ENCODE data around the gene KRTAP4-11.
"Not testable (repeated sequence)": the region's sequence is repeated elsewhere in the genome, so short reads cannot be mapped to it uniquely, and the experiment has no call there.

Gene KRTAP4-11

DNA sequence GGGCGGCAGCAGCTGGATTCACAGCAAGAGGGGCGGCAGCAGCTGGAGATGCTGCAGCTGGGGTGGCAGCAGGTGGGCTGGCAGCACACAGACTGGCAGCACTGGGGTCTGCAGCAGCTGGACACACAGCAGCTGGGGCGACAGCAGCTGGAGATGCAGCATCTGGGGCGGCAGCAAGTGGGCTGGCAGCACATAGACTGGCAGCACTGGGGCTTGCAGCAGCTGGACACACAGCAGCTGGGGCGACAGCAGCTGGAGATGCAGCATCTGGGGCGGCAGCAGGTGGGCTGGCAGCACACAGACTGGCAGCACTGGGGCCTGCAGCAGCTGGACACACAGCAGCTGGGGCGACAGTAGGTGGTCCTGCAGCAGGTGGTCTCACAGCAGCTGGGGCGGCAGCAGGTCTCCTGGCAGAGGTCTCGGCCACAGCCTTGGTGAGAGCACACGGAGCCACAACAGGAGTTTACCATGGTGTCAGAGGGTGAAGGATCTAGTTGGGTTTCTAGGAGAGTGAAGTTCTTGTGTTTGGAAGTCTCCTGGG lies at the start of gene KRTAP4-11:
KRTAP4-11 (minus strand) TSS at position 528 of the 541 bp plus-strand sequence; CDS start at position 470, 58 bp downstream.
- DNase-seq (ENCODE audit: low read depth in 2 of 2) = not testable (repeated sequence)

DNA sequence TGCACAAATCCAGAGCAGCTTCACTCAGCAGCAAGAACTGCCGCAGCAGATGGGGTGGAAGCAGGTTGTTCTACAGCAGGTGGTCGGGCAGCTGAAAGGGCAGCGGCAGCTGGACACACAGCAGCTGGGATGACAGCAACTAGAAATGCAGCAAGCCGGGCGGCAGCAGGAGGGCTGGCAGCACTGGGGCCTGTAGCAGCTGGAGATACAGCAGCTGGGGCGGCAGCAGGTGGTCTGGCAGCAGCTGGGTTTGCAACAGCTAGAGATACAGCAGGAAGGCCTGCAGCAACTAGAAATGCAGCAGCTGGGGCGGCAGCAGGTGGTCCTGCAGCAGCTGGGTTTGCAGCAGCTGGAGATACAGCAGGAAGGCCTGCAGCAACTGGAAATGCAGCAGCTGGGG lies 49.4 kb upstream of the KRTAP4-11 start:
- DNase-seq (ENCODE audit: low read depth in 2 of 2) = no peak

- DNase-seq (ENCODE audit: low read depth in 2 of 2) = no peak
Observed at GRCh38 chr17:41163828-41164227, 45.7 kb upstream of the KRTAP4-11 start.

DNA sequence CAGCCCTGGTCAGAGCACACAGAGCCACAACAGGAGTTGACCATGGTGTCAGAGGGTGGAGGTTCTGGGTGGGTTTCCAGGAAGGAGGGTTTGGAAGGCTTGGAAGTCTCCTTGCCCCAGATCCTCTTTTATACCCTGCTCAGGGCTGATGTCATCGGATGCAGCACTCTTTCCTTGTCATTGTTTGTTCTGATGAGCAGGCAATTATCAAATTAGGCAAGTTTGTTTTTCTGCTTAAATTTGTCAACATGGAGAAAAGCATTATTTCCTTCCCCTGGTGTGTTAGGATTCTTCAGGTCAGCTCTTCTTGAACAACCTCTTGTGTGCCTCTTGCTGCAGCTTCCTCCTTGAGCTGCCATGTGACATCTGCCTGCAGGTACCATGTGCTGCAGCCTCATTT lies 42.5 kb upstream of the KRTAP4-11 start, which contains the start of gene KRTAP4-4:
KRTAP4-4 (minus strand) TSS at position 101 of the 400 bp plus-strand sequence; CDS start at position 44, 57 bp downstream.
- DNase-seq (ENCODE audit: low read depth in 2 of 2) = no peak

GRCh38 chr17:41160190-41160589 lies 42.0 kb upstream of the KRTAP4-11 start:
- DNase-seq (ENCODE audit: low read depth in 2 of 2) = not testable (repeated sequence)

- DNase-seq (ENCODE audit: low read depth in 2 of 2) = no peak
Observed at GRCh38 chr17:41153856-41154255, 35.7 kb upstream of the KRTAP4-11 start.

DNA sequence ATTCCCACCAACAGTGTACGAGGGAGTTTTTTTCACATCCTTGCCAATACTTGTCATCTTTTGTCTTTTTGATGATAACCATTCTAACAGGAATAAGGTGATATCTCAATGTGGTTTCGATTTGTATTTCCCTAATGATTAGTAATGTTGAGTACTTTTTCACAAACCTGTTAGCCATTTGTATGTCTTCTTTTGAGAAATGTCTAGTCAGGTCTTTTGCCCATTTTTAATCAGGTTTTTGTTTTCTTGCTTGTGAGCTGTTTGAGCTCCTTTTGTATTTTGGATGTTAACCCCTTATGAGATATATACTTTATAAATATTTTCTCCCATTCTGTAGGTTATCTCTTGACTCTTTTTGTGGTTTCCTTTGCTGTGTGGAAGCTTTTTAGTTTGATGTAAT lies 33.4 kb upstream of the KRTAP4-11 start:
- DNase-seq (ENCODE audit: low read depth in 2 of 2) = no peak

GRCh38 chr17:41150026-41150425 lies 31.9 kb upstream of the KRTAP4-11 start:
- DNase-seq (ENCODE audit: low read depth in 2 of 2) = no peak

GRCh38 chr17:41149652-41149985 lies 31.4 kb upstream of the KRTAP4-11 start, which contains the start of gene KRTAP4-5:
TSS of gene KRTAP4-5 (minus strand) at chr17:41149825. CDS start at chr17:41149767, 58 bp downstream.
- no peak for DNase-seq (ENCODE audit: low read depth in 2 of 2)

DNA sequence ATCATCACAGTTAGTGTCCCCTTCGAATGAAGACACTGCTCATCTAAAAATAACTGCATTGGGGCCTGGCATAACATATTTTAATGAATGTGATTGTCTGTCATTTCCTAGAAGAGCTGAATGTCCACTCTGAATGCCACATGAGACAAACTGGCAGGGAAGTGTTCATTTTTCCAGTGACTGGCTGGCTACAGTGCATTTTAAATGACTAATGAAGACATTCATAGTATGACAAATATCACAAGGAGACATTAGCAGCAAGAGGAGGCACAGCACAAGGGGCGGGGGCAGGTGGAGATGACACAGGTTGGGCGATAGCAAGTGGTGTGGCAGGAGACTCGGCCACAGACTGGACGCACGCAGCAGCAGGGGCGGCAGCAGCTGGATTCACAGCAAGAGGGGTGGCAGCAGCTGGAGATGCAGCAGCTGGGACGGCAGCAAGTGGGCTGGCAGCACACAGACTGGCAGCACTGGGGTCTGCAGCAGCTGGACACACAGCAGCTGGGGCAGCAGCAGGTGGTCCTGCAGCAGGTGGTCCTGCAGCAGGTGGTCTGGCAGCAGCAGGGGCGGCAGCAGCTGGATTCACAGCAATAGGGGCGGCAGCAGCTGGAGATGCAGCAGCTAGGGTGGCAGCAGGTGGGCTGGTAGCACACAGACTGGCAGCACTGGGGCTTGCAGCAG lies 30.9 kb upstream of the KRTAP4-11 start:
- DNase-seq (ENCODE audit: low read depth in 2 of 2) = not testable (repeated sequence)

DNA sequence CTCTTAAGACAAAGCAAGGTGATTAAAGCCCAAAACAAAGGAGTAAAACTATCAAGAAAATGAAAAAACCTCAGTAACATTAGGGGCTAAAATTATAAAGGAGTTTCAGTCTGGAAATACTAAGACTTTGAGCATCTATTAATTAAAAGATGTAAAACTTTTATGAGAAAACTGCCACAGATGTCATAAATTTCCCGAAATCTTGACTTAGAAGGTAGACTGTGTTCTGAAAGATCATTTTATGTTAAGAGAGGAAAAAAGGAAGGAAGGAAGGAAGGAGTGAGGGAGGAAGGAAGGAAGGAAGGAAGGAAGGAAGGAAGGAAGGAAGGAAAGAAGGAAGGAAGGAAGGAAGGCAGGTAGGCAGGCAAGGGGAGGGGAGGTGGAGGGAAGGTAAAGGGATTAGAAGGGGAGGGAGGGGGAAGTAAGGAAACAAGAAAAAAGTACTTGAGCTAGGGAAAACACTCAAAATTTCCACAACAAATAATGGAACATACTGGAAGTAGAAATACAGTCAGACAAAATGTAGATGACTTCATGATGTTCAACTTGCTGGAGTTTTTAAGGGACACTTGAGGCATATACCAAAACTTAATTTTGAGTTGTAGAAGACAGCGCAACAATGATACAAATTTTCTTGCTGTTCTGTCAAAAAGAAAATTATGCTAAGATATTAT lies 29.5 kb upstream of the KRTAP4-11 start:
- DNase-seq (ENCODE audit: low read depth in 2 of 2) = no peak

DNA sequence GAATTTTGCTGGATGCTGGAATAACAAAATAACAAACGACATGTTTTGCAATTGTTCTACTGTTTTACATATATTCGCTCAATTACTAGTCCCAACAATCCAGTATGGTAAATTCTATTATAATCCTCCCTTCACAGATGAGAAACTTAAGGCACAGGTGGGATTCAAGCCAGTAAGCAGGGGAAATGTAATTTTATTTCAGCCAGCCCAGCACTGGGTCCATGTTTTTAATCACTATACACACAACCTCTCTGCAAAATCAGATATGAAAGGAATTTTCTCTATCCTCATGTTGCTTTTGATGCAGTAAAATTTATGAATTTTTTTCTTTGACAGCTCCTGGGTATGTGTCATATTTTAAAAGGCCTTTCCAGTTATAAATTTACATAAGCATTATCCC lies 27.1 kb upstream of the KRTAP4-11 start:
- no peak for DNase-seq (ENCODE audit: low read depth in 2 of 2)

GRCh38 chr17:41144846-41145245 lies 26.7 kb upstream of the KRTAP4-11 start:
- DNase-seq (ENCODE audit: low read depth in 2 of 2) = no peak

DNA sequence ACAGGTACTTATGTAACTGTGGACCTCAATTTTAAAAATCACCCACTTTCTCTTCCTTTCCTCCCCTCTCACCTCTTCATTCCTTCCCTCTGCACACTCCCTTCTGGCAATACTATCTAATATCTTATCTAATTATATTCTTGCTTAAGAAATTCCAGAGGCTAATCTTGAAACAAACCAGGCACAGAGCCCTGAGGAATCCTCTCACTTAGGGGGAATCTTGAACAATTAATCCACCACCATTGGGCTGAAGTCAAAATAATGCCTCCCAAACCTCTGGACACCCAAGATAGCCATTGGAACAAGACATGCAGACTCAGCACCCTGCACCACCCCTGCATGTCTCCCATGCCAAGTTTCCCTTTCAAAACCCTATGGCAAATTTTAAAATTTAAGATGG lies 23.2 kb upstream of the KRTAP4-11 start:
- no peak for DNase-seq (ENCODE audit: low read depth in 2 of 2)

- DNase-seq (ENCODE audit: low read depth in 2 of 2) = no peak
Observed at GRCh38 chr17:41140360-41141131, 22.4 kb upstream of the KRTAP4-11 start, which contains the start of gene KRTAP4-6. TSS of gene KRTAP4-6 (minus strand) at chr17:41140544. CDS start at chr17:41140487, 57 bp downstream.

DNA sequence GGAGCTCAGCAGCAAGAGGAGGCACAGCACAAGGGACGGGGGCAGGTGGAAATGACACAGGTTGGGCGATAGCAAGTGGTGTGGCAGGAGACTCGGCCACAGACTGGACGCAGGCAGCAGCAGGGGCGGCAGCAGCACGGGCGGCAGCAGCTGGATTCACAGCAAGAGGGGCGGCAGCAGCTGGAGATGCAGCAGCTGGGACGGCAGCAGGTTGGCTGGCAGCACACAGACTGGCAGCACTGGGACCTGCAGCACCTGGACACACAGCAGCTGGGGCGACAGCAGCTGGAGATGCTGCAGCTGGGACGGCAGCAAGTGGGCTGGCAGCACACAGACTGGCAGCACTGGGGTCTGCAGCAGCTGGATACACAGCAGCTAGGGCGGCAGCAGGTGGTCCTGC lies 21.7 kb upstream of the KRTAP4-11 start:
- DNase-seq (ENCODE audit: low read depth in 2 of 2) = not testable (repeated sequence)

DNA sequence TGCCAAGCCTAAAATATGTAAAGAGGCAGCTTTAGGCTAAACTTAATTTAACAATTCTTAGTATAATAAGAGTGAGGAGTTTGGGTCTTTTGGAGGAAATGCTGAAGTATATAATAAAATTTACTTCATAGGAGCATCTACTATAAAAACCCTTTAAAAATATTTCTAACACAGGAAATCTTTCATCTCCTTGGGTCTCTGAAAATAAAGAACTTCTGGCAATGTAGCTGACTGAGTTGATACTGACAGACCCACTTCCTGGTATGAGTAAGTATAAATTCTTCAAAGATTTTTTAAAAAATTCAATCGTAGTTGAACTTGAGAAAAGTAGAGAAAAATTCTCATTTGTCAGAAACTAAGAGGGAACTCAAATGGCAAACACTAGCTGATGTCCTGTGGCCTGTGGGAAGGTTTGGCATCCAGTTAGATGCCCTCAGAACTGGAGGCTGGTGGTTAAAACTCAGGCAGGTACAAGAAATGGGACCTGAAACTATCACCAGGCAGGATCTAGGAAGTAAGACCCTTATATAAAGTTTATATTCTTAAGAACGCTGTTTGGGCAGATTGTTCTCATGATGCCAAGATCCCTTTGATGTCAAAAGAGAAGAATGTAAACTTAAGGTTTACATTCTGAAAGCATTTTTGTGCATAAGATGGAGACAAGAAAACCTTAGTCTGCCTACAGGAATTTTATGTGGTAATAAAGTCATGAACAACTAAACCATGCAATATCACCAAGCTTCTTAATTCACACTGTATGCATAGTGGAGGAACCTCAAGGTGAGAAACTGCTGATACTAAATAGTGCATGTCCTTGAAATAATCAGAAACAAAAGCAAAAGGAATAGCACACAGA lies 15.9 kb upstream of the KRTAP4-11 start:
- DNase-seq (ENCODE audit: low read depth in 2 of 2) = no peak

DNA sequence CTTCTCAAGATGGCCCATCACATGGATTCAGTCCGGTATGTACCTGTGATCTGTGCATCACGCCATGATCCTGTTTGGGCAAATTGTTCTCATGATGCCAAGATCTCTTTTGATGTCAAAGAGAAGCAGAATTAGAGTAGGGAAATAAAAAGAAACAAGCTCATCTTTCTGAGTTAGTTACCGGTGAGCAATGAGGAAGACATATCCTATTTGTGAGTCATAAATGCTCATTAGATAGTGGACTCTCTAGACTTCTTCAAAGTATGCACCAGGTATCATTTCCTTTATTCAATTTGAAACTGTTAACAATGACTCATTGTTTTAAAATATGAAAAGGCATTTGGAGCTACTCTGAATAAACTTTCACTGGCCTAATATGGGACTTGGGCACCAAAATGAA lies 13.8 kb upstream of the KRTAP4-11 start:
- no peak for DNase-seq (ENCODE audit: low read depth in 2 of 2)

DNA sequence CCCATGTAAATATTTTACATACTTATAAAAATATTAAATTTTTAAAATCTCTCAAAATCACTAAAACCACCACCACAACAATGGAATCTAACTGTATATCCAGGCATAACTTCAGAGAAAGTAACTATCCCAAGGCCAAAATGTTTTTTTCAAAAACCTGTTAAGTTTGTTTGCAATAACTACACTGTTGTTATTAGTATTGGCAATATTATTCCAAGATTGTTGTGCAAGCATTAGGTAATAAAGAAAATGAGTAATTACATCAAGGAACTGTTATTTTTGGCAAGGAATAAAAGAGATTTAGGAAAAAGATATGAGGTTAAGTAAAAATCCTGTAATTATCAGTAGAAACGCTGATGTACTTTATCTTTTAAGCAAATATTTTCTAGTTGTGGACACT lies 9.2 kb upstream of the KRTAP4-11 start:
- no peak for DNase-seq (ENCODE audit: low read depth in 2 of 2)

DNA sequence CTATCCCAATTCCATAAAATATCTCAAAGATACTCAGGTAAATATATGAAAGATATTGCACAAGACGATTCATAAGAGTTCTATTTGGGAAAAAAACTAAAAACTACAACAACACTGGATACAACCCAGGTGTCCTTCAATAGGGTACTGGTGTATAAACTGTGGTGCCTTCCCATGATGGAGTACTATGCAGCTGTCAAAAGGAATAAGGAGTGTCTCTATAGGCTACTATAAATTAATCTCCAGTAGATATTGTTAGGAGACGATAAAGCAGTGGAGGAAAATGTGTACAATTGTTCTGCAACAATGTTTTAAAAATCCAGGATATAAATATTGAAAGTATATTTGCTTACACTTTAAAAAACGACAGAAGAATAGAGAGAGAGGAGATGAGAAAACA lies 8.2 kb upstream of the KRTAP4-11 start:
- no peak for DNase-seq (ENCODE audit: low read depth in 2 of 2)

DNA sequence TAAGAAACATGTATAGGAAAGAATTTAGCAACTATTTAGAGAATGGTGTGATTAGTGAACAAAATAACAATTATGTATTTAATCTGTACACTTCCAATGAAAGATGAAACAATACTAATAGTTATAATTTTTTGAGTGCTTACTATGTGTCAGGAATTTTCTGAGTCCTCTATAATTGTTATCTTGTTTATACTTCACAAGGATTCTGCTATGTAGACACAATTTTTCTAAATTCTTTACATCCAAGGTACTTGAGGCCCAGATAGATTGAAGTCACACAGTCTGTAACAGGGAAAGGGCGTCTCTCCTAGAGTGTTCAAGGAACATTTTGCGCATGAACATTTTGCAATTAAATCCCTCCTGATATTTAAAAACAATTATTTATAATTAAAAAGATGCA lies 6.9 kb upstream of the KRTAP4-11 start:
- DNase-seq (ENCODE audit: low read depth in 2 of 2) = no peak

Measured in activated CD8-positive, alpha-beta memory T cell treated with anti-CD3 and anti-CD28 coated beads for 4 hours (primary cell).